NCI-H446 (cell line): ENCODE results near the gene HNRNPC.
A peak's percentile ranks its signal among the peaks of the same experiment; 100 is the strongest.
"Not testable (repeated sequence)": the region's sequence is repeated elsewhere in the genome, so short reads cannot be mapped to it uniquely, and the experiment has no call there.

Experiments used
- DNase-seq, 2 experiments: peaks; one replicate each; lab custom pipeline; 2025; lab: John Stamatoyannopoulos, UW

The HNRNPC gene

GRCh38 chr14:21244544-21244943 lies 24.7 kb downstream of the HNRNPC start:
- DNase-seq, result no peak

DNA sequence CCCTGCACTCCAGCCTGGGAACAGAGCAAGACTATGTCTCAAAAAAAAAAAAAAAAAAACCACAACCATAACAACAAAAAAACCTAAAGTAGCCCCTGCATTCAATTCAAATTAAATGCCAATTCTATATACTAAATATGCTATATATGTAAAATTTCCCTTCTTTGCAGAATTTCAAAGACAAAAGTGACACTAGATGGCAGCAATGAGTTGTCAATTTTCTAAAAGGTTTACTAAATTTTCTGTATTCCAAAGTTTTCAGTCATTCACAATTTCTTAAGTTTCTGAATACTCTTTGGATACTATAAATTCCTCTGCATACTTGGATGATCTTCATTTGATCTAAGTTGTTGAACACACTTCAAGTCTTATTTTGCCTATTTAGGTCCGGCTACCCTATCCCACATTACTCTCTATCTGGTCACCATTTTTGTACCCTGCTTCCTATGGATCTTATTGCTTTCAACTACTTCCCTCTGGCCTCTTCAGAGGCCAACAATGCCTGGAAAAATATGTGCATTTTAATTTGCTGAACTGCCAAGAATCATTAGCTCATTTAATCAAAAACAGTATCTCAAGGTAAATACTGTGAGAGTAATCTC lies 27.9 kb downstream of the HNRNPC start:
- DNase-seq, result peak in 1 of 2 experiments; percentile 16

GRCh38 chr14:21240417-21240816 lies 28.8 kb downstream of the HNRNPC start:
- no peak for DNase-seq

- DNase-seq, result no peak
Measured at GRCh38 chr14:21238823-21239518, 30.3 kb downstream of the HNRNPC start.

- no peak for DNase-seq
Measured at GRCh38 chr14:21236948-21237797, 32.1 kb downstream of the HNRNPC start.

DNA sequence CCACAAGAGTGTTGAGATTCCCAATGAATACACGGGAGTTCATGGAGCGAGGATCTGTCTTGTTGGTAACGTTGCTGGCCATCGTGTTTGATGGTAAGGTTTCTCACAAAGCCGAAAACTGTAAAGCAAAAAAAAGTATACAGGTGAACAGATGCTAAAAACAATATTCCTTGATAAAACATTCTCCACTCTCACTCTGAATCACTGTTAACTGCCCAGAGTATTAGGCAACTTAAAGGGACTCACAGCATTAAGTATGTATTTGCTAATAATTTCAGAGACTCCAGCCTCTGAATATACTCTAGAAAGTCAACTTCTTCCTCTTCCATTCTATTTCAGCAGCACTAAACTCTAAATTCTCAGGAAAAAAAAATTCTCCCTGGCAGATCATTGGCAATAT lies 35.1 kb downstream of the HNRNPC start:
- no peak for DNase-seq

- DNase-seq, result no peak
Measured at GRCh38 chr14:21233457-21234076, 35.7 kb downstream of the HNRNPC start.

DNA sequence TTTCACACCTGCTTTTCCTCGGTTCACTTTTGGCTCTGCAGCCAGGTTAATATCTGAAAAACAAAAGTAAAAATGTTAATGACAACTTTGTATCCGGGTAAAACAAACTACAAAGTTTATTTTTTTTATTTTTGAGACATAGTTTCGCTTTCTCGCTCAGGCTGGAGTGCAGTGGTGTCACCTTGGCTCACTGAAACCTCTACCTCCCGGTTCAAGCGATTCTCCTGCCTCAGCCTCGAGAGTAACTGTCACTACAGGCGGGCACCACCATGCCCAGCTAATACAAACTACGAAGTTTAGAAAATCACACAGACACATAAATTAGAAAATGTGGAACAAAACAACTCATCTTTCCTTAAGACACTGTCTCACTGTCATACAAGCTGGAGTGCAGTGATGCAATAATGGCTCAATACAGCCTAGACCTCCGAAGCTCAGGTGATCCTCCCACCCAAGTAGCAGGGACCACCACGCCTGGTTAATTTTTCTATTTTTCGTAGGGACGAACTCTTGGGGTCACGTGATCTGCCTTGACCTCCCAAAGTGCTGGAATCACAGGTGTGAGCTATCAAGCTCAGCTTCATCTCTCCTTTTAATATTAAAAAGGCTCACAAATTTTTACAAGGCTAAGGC lies 38.1 kb downstream of the HNRNPC start:
- DNase-seq, result no peak

- DNase-seq, result no peak
Measured at GRCh38 chr14:21229821-21230220, 39.4 kb downstream of the HNRNPC start.

DNA sequence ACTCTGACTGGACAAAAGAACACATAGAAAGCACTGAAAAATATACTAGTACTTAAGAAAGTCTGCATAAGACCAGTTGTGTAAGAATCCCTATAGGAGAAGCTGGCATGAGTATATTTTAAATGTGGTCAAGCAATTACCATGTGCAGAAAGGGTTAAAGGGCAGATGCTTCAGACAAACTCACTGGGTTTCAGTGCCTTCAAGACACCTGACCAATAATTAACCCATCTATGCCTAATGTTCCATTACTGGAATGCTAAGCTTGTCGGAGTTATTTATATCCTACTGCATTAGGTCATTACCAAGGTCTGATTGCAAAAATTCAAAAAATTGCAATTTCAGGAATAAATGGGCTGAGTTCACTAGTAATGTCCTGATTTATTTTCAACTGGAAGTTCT lies 41.3 kb downstream of the HNRNPC start:
- no peak for DNase-seq

- no peak for DNase-seq
Measured at GRCh38 chr14:21227150-21227549, 42.1 kb downstream of the HNRNPC start.

- no peak for DNase-seq
Measured at GRCh38 chr14:21226467-21226866, 42.8 kb downstream of the HNRNPC start.

- DNase-seq, result not testable (repeated sequence)
Measured at GRCh38 chr14:21225164-21225563, 44.1 kb downstream of the HNRNPC start.

- no peak for DNase-seq
Measured at GRCh38 chr14:21220874-21221477, 48.3 kb downstream of the HNRNPC start.

GRCh38 chr14:21219561-21220111 lies 49.6 kb downstream of the HNRNPC start:
- DNase-seq, result no peak

GRCh38 chr14:21219120-21219519 lies 50.1 kb downstream of the HNRNPC start:
- no peak for DNase-seq

- DNase-seq, result no peak
Measured at GRCh38 chr14:21215879-21216251, 53.4 kb downstream of the HNRNPC start.

DNA sequence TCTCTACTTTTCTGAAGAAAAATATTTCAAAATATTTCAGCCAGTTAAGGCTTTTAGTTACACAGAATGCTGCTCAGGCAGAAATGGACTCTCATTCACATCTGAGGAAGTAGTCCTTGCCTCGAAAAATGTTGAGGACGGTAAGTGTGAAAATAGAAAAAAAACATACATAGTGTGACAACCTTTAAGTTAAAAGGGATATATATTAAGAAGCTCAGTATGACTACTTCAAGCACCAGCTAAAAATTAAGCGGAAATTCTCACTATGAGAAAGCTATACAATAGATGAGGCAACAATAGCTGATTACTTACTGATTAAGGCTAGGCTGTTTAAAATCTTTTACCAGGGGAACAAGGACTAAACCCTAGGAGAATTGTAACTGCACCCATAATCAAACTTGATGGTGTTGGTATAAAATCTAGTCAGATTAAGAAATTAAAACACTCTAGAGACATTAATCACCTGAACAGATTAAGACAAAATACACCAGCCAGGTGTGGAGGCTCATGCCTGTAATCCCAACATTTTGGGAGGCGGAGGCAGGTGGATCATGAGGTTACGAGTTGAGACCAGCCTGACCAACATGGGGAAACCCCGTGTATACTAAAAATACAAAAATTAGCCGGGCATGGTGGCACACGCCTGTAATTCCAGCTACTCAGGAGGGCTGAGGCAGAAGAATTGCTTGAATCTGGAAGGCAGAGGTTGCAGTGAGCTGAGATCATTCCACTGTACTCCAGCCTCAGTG lies 53.9 kb downstream of the HNRNPC start:
- DNase-seq, result no peak

GRCh38 chr14:21213652-21214051 lies 55.6 kb downstream of the HNRNPC start:
- no peak for DNase-seq

DNA sequence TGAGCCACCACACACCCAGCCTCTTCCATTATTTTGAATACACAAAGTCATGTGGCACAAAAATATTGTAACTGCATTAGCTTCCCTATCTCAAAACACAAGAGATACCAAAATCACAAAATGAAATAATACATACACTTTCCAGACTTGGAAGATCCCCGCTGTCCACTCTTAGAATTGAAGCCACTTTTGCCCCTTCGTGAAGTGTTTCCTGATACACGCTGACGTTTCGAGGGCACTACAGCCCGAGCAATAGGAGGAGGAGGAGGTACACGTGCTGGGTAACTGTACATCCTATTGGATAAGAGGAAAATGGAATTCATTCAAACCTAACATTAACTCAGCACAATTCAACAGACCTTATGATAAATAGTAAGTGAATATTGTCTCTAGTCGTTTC lies 56.4 kb downstream of the HNRNPC start:
- not testable (repeated sequence) for DNase-seq

GRCh38 chr14:21211509-21211908 lies 57.7 kb downstream of the HNRNPC start:
- DNase-seq, result no peak
